ENCODE results near the gene ASXL3.
A peak's percentile ranks its signal among the peaks of the same experiment; 100 is the strongest.

The ASXL3 gene

GRCh38 chr18:33579349-33580215, 1.6 kb downstream of the ASXL3 start:
- peak; percentile 7 for DNase-seq
- in situ Hi-C loops (cut with HindIII; ENCODE audit: low pct_ligation_motif_present, low pct_unique_long_range_greater_than_20kb, low sequenced_read_pairs): no loop called here

GRCh38 chr18:33580546-33580945, 2.5 kb downstream of the ASXL3 start:
- DNase-seq: no peak

GRCh38 chr18:33581856-33582255, 3.8 kb downstream of the ASXL3 start:
- no peak for DNase-seq
- in situ Hi-C loops (cut with HindIII; ENCODE audit: low pct_ligation_motif_present, low pct_unique_long_range_greater_than_20kb, low sequenced_read_pairs): no loop called here

More at GRCh38 chr18:33580546-33580945, 2.5 kb downstream of the ASXL3 start:
- in situ Hi-C loops (cut with HindIII; ENCODE audit: low pct_ligation_motif_present, low pct_unique_long_range_greater_than_20kb, low sequenced_read_pairs): no loop called here

GRCh38 chr18:33583901-33584300, 5.9 kb downstream of the ASXL3 start:
- peak; percentile 38 for DNase-seq
- in situ Hi-C loops (cut with HindIII; ENCODE audit: low pct_ligation_motif_present, low pct_unique_long_range_greater_than_20kb, low sequenced_read_pairs): no loop called here

DNA sequence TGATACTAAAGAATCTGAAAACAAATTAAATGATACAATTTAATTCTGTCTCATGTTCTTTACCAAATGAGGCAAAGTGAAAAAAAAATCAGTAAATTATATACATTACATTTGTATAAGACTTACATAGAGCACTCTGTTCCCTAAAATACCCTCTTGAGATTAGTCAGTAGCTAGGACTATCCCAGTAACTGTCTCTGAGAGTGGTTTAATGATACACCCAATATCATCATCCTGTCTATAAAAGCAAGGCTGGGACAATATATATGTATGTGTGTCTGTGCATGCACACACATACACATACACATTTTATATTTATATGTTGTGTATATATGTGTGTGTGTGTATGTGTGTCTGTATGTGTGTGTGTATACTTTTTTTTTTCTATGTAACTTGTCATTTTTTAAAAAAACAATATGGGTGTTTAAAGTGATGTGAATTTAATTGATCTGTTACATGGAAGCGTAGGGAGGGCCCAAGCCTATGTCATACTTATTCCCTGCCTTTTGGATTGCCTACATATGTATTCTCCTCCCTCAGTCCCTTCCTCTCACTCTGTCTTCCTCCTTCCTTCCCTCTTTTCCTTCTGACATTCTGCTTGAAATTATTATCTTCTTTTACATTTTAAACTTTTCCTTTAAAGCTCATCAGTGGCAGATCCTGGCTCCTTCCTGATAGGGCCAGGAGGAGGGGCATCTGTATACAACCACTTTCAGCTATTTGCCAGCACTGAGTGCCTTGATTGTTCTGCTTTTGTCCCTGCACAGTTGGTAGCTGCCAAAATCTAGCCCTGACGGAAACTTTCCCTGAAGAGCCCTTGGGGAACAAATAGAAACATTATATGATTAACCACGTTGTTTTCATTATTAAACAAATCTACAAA, 6.8 kb downstream of the ASXL3 start:
- in situ Hi-C loops (cut with HindIII; ENCODE audit: low pct_ligation_motif_present, low pct_unique_long_range_greater_than_20kb, low sequenced_read_pairs): no loop called here
- DNase-seq: no peak

DNA sequence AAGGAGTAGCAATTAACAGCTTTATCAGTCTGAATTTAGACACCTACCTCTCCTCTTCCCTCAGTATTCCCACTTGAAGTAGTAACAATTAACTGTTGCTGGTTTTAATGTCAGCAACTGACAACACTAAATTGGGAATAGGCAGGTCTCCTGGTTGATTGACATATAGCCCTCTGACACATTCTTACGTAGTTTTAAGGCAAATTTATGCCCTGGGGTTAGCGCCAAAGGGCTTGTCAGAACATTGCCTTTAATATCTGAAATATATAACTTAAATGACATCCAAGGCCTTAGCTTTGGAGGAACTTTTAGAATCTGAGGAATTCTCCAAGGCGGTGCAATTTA, 7.4 kb downstream of the ASXL3 start:
- no peak for DNase-seq
- in situ Hi-C loops (cut with HindIII; ENCODE audit: low pct_ligation_motif_present, low pct_unique_long_range_greater_than_20kb, low sequenced_read_pairs): no loop called here

DNA sequence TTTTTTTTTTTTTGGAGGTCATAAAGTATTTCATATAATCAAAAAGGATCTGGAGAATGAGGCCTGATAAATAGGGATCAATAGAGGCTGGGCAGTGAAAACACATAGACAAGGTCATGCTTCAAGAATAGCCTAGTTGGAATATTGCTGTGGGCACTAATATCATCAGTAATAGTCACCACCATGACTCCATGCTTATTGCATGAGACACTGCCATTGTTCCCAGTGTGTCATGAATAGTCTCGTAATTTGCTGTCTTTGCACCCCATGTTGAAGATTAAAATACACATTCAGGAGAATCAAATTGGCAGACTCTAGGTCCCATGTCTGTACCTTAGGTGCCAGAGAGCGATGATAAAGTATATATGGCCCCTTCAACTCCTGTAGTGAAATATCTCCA, 10.3 kb downstream of the ASXL3 start:
- in situ Hi-C loops (cut with HindIII; ENCODE audit: low pct_ligation_motif_present, low pct_unique_long_range_greater_than_20kb, low sequenced_read_pairs): no loop called here
- no peak for DNase-seq

DNA sequence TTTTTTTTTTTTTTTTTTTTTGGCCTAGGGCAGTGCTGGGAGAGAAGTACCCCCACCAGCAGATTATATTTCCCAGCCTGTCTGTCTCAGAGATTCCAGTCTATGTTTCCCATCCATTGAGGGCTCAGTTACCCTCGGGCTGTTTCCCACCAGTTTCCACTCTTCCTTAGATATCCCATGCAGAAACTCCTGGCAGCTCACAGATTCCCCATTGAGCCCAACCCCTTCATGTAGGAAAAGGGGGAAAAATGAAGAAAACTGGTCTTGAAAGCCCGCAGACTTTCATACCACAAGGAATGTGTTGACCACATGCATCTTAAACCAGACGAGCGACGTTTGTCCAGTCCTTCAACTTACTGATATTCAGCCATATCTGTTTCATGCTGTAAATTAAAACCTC, 15.2 kb downstream of the ASXL3 start:
- DNase-seq: no peak
- in situ Hi-C loops (cut with HindIII; ENCODE audit: low pct_ligation_motif_present, low pct_unique_long_range_greater_than_20kb, low sequenced_read_pairs): no loop called here

- DNase-seq: no peak
- in situ Hi-C loops (cut with HindIII; ENCODE audit: low pct_ligation_motif_present, low pct_unique_long_range_greater_than_20kb, low sequenced_read_pairs): no loop called here
Measured at GRCh38 chr18:33594799-33595198, 16.8 kb downstream of the ASXL3 start.

GRCh38 chr18:33596178-33596854, 18.3 kb downstream of the ASXL3 start:
- DNase-seq: no peak
- in situ Hi-C loops (cut with HindIII; ENCODE audit: low pct_ligation_motif_present, low pct_unique_long_range_greater_than_20kb, low sequenced_read_pairs): no loop called here

DNA sequence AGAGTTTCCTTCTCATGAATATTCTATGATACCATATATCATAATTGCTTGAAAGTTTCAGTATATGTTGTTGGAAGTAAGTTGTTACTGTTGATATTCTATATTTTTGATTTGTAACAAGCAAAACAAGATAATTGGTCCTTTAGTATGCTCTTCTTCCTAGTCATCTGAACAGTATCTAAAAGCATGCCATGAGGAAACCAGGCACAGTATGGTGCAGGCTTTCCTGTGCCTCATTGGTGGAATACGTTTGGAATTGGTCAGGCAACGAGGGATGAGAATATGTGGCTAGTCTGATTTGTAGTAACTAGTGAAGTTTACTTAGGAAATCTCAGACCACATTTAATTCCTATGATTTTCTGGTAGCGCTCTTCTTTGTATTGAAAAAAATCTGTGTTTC, 22.8 kb downstream of the ASXL3 start:
- in situ Hi-C loops (cut with HindIII; ENCODE audit: low pct_ligation_motif_present, low pct_unique_long_range_greater_than_20kb, low sequenced_read_pairs): no loop called here
- DNase-seq: no peak

GRCh38 chr18:33603454-33603853, 25.4 kb downstream of the ASXL3 start:
- DNase-seq: no peak
- in situ Hi-C loops (cut with HindIII; ENCODE audit: low pct_ligation_motif_present, low pct_unique_long_range_greater_than_20kb, low sequenced_read_pairs): no loop called here

GRCh38 chr18:33605250-33605649, 27.2 kb downstream of the ASXL3 start:
- DNase-seq: no peak
- in situ Hi-C loops (cut with HindIII; ENCODE audit: low pct_ligation_motif_present, low pct_unique_long_range_greater_than_20kb, low sequenced_read_pairs): no loop called here

DNA sequence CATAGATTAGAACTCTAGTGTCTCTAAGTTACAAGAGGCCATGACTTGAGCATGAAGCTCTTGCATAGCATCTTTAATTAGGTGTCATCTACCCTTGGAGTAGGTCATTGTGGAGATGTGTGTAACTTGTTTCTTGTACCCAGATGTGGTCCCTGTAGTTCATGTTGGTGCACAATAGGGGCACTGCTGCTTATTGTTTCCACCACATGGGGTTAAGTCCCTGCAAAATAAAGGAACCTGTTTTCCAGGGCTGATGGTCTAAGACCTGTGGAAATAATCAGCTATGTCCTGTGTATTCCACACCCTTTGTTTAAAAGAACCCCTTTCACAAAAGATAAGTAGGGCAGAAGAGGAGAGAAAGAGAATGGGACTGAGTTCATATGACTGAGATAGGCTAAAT, 28.6 kb downstream of the ASXL3 start:
- in situ Hi-C loops (cut with HindIII; ENCODE audit: low pct_ligation_motif_present, low pct_unique_long_range_greater_than_20kb, low sequenced_read_pairs): no loop called here

GRCh38 chr18:33611525-33612135, 33.6 kb downstream of the ASXL3 start:
- in situ Hi-C loops (cut with HindIII; ENCODE audit: low pct_ligation_motif_present, low pct_unique_long_range_greater_than_20kb, low sequenced_read_pairs): no loop called here
- DNase-seq: no peak

More for the DNA sequence above, 28.6 kb downstream of the ASXL3 start:
- no peak for DNase-seq

GRCh38 chr18:33612632-33613031, 34.6 kb downstream of the ASXL3 start:
- in situ Hi-C loops (cut with HindIII; ENCODE audit: low pct_ligation_motif_present, low pct_unique_long_range_greater_than_20kb, low sequenced_read_pairs): no loop called here
- DNase-seq: no peak

- in situ Hi-C loops (cut with HindIII; ENCODE audit: low pct_ligation_motif_present, low pct_unique_long_range_greater_than_20kb, low sequenced_read_pairs): no loop called here
- no peak for DNase-seq
Measured at GRCh38 chr18:33616556-33616955, 38.5 kb downstream of the ASXL3 start.

DNA sequence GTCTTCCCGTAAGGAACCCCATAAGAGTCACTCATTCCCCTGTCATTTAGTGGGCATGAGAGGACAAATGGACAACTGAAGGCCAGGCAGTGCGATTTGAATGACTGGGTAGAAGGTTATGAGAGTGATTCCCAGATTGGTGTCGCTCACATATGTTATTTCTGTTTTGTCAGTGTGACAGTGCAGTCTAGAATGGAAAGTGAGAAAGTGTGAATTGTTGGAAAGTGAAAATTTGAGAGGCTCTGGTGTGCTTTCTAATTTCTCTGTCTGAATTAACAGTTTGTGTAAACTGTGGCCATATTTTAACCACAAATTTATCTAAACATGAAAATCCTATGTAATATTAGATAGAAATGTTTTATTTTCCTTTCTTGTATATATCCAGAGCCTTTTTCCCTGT, 49.1 kb downstream of the ASXL3 start:
- DNase-seq: no peak
- in situ Hi-C loops (cut with HindIII; ENCODE audit: low pct_ligation_motif_present, low pct_unique_long_range_greater_than_20kb, low sequenced_read_pairs): no loop called here

GRCh38 chr18:33630476-33630875, 52.5 kb downstream of the ASXL3 start:
- in situ Hi-C loops (cut with HindIII; ENCODE audit: low pct_ligation_motif_present, low pct_unique_long_range_greater_than_20kb, low sequenced_read_pairs): no loop called here
- no peak for DNase-seq
